Measurements from ENCODE around the gene SOX10.
"Not testable (repeated sequence)": the region's sequence is repeated elsewhere in the genome, so short reads cannot be mapped to it uniquely, and the experiment has no call there.

Gene SOX10

GRCh38 chr22:37967637-37968451 lies 16.5 kb downstream of the SOX10 start:
- DNase-seq (ENCODE audit: low read depth, low spot score) = no peak
- H3K27ac ChIP-seq = no peak overlapping the region

- no peak overlapping the region for H3K27ac ChIP-seq
- no peak for DNase-seq (ENCODE audit: low read depth, low spot score)
Observed at GRCh38 chr22:37967147-37967546, 17.2 kb downstream of the SOX10 start.

- H3K27ac ChIP-seq = no peak overlapping the region
- DNase-seq (ENCODE audit: low read depth, low spot score) = no peak
Observed at GRCh38 chr22:37965940-37966664, 18.3 kb downstream of the SOX10 start.

GRCh38 chr22:37961062-37961461 lies 23.3 kb downstream of the SOX10 start:
- H3K27ac ChIP-seq = no peak overlapping the region
- no peak for DNase-seq (ENCODE audit: low read depth, low spot score)

GRCh38 chr22:37959231-37959825 lies 25.0 kb downstream of the SOX10 start:
- H3K27ac ChIP-seq = no peak overlapping the region
- no peak for DNase-seq (ENCODE audit: low read depth, low spot score)

GRCh38 chr22:37957232-37957631 lies 27.1 kb downstream of the SOX10 start:
- DNase-seq (ENCODE audit: low read depth, low spot score) = no peak
- no peak overlapping the region for H3K27ac ChIP-seq

GRCh38 chr22:37955825-37956397 lies 28.4 kb downstream of the SOX10 start:
- H3K27ac ChIP-seq; DNase-seq (ENCODE audit: low read depth, low spot score): not testable (repeated sequence)

- H3K27ac ChIP-seq = no peak overlapping the region
- DNase-seq (ENCODE audit: low read depth, low spot score) = no peak
Observed at GRCh38 chr22:37954686-37955085, 29.7 kb downstream of the SOX10 start.

GRCh38 chr22:37953437-37954179 lies 30.7 kb downstream of the SOX10 start, which contains the start of the genes C22orf23 and POLR2F:
TSS of gene C22orf23 (minus strand) at chr22:37953601. CDS start at chr22:37953149, 452 bp downstream.
TSS of gene POLR2F (plus strand) at chr22:37953699. CDS start at chr22:37953788, 89 bp downstream.
- DNase-seq (ENCODE audit: low read depth, low spot score) = peak; percentile 65
- H3K27ac ChIP-seq = peak within 1 kb of the TSS; percentile 37

- peak overlapping the region; percentile 37 for H3K27ac ChIP-seq
- DNase-seq (ENCODE audit: low read depth, low spot score) = no peak
Observed at GRCh38 chr22:37953062-37953436, 31.3 kb downstream of the SOX10 start.

GRCh38 chr22:37952629-37953028 lies 31.7 kb downstream of the SOX10 start:
- H3K27ac ChIP-seq = peak overlapping the region; percentile 37
- DNase-seq (ENCODE audit: low read depth, low spot score) = not testable (repeated sequence)

- no peak for DNase-seq (ENCODE audit: low read depth, low spot score)
Observed at GRCh38 chr22:37951305-37951704, 33.0 kb downstream of the SOX10 start.

GRCh38 chr22:37947142-37947795 lies 37.1 kb downstream of the SOX10 start:
- H3K27ac ChIP-seq; DNase-seq (ENCODE audit: low read depth, low spot score): not testable (repeated sequence)

More at GRCh38 chr22:37951305-37951704, 33.0 kb downstream of the SOX10 start:
- H3K27ac ChIP-seq = no peak overlapping the region

- DNase-seq (ENCODE audit: low read depth, low spot score); H3K27ac ChIP-seq: not testable (repeated sequence)
Observed at GRCh38 chr22:37944423-37944822, 39.9 kb downstream of the SOX10 start.

GRCh38 chr22:37943825-37944198 lies 40.5 kb downstream of the SOX10 start:
- DNase-seq (ENCODE audit: low read depth, low spot score) = no peak
- H3K27ac ChIP-seq = no peak overlapping the region

- no peak for DNase-seq (ENCODE audit: low read depth, low spot score)
- H3K27ac ChIP-seq = no peak overlapping the region
Observed at GRCh38 chr22:37943136-37943824, 41.1 kb downstream of the SOX10 start.

GRCh38 chr22:37942133-37942532 lies 42.2 kb downstream of the SOX10 start:
- no peak for DNase-seq (ENCODE audit: low read depth, low spot score)

GRCh38 chr22:37940698-37941376 lies 43.5 kb downstream of the SOX10 start:
- no peak for DNase-seq (ENCODE audit: low read depth, low spot score)
- no peak overlapping the region for H3K27ac ChIP-seq

More at GRCh38 chr22:37942133-37942532, 42.2 kb downstream of the SOX10 start:
- H3K27ac ChIP-seq = no peak overlapping the region
